Islet precursor cell (in vitro differentiated cells): ENCODE data around the gene BTF3.
"Not testable (repeated sequence)": the region's sequence is repeated elsewhere in the genome, so short reads cannot be mapped to it uniquely, and the experiment has no call there.

Experiments
- DNase-seq: peaks from one replicate; pipeline ENCODE4 v3.0.0-alpha.2; 2018

Gene BTF3

DNA sequence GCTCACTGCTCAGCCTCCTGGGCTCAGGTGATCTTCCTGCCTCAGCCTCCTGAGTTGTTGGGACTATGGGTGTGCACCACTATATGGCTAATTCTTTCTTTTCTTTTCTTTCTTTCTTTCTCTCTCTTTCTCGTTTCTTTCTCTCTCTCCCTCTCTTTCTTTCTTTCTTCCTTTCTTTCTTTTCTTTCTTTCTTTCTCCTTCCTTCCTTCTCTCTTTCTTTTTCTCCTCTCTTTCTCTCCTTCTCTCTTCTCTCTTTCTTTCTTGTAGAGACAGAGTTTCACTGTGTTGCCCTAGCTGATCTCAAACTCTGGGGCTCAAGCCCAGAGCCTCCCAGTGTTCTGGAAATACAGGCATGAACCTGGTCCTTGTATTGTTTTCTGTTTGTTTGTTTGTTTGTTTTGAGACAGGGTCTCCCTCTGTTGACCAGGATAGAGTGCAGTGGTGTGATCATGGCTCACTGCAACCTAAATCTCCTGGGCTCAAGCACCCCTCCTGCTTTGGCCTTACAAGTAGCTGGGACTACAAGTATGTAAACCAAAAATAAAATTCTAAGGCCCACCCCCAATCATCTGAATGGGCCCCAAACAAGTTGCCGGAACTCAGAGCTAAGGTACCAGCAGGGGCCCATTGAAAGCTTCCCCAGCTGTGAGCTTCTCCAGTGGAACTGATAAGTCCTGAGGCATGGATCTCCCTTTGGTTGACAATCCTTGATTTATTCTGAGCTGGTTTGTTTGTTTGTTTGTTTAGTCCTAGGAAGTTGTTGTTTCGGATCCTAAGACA is 11.9 kb upstream of the BTF3 start:
- DNase-seq: no peak

DNA sequence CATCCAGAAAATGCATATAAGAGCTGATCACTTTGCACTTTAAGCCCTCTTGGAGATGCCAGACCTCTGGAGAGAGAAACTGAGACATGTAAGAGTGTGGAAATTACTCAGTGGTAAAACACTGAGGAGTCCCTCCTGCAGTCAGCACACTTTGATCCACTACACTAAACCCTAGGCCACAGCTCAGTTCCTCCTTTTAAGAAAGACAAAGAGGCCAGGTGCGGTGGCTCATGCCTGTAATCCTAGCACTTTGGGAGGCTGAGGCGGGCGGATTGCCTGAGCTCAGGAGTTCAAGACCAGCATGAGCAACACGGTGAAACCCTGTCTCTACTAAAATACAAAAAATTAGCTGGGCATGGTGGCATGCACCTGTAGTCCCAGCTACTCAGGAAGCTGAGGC is 11.0 kb upstream of the BTF3 start:
- DNase-seq: not testable (repeated sequence)

DNA sequence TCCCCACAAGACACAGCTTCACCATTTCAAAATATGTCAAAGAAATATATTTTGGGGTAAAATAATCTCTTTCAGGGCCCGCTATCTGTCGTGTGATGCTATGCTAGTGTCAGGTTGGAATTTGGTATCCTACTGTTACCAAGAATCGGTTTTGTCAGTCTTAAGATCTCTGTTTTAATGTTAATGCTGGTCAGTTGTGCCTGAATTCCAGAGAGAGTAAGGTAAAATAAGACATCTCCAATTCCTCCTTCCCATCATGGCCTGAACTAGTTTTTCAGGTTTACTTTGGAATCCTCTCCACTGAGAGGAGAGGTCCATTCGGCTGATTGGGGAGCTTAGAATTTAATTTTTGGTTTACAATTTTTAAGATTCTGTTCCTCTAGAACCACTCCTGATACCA is 10.4 kb upstream of the BTF3 start:
- DNase-seq: no peak

DNA sequence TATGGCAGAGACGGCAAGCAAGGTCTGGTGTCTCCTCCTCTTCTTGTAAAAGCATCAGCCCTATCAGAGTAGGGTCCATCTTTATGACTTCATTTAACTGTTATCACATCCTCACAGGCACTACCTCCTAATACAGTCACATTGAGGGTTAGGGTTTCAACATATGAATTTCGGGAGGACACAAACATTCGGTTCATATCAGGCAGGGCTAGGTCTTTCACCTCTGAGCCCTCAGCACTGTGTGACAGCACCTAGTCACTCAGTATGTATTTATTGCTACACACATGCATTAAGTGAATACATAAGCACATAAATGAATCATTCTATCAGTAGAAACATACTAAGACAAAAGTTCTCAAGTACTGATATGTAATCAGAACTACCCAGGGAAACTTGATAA is 9.4 kb upstream of the BTF3 start:
- no peak for DNase-seq

GRCh38 chr5:73490088-73490487 is 8.2 kb upstream of the BTF3 start:
- DNase-seq: no peak

- DNase-seq: no peak
Observed at GRCh38 chr5:73491155-73491554, 7.1 kb upstream of the BTF3 start.

- no peak for DNase-seq
Observed at GRCh38 chr5:73493421-73493820, 4.8 kb upstream of the BTF3 start.

DNA sequence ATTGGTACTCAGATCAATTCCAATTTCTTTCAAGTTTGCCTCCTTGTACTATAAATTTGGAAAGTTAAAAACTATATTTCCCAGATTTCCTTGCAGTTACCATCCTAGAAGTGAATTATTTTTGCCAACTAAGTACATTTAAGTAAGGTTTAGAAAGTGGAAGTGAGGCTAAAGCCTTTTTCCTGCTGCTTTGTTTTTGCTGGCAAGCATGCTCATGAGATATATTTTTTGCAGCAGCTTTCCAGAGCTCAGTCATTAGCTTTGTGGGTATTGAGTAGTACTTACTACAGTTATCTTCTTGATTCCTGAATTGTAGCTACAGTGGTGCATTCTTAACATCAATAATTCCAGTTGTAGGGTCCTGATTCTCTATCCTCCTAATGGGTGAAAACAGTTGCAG is 3.5 kb upstream of the BTF3 start:
- DNase-seq: no peak

DNA sequence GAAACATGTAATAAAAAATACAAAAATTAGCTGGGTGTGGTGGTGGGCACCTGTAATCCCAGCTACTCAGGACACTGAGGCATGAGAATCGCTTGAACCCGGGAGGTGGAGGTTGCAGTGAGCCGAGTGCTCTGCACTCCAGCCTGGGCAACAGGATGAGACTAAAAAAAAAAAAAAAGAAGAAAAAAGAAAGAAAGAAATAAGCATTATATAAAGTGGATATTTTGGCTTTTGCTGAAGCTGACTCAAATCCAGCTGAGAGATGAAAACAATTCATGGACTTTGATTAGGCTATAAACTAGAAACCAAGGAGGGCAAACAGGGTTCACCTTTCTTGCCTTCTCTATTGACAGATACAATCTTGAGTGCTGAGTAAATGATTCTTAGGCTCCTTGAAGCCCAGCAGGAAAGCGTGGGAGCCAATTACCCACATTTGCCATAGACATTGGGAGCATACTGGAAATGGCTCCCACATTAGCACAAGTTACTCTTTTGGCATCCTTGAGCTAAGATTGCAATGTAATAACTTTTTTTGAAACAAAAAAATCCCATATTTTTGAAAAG is 2.4 kb upstream of the BTF3 start:
- no peak for DNase-seq

DNA sequence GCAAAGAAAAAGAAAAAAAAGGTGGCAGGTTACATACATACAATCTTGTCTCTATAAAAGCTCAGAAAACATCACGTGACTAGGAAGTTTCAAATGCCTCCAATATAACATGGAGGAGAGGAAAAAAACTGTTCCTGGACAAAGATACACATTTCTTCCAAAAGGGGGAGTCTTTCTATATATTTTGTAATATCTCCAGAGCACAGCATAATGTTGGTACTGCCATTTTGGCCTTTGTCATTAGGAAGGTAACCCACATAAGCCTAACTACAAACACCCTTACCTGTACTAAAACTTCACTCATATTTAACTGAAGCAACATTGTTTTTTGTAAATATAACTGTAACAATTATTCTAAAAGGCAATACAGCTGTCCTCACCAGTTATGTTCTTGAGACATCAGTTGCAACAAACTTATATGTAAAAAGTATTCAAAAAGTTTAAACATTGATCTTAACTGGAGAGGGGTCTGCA is 1.2 kb upstream of the BTF3 start:
- DNase-seq: no peak

GRCh38 chr5:73497497-73498056 is 665 bp upstream of the BTF3 start:
- no peak for DNase-seq

GRCh38 chr5:73499187-73499586 is 945 bp downstream of the BTF3 start:
- no peak for DNase-seq

- no peak for DNase-seq
Observed at GRCh38 chr5:73499756-73500155, 1.5 kb downstream of the BTF3 start.

GRCh38 chr5:73501406-73501805 is 3.2 kb downstream of the BTF3 start:
- DNase-seq: no peak

- DNase-seq: no peak
Observed at GRCh38 chr5:73506459-73506955, 8.3 kb downstream of the BTF3 start.

DNA sequence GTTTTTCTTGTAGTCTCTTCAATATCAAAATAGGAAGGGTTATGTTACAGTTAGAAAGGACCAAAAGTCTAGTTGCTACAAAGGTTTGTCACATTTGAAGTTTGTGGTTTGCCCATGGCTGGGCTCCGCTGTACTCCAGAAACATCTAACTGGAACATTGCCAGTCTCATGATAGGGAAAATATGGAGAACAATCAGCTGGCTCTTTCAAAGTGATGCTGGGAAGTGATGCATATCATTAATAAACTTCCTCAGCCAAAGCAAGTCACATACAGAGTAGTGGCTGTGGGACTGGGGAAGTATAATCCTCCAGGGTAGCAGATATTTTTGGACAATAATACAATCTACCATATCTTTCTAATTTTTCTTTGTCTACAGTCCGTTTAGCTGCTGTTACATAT is 8.8 kb downstream of the BTF3 start:
- no peak for DNase-seq

DNA sequence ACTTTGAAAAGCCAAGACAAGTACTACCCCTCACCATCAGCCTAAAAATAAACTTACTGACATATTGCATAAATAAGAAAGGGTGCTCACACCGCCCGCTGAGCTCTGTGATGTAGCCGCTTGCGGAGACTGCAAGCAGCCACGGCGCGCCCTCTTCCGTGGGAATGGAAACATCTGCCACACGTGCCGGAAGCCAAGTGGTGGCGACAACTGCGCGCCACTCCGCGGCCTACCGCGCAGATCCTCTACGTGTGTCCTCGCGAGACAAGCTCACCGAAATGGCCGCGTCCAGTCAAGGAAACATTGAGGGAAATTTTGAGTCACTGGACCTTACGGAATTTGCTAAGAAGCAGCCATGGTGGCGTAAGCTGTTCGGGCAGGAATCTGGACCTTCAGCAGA is 10.3 kb downstream of the BTF3 start:
- not testable (repeated sequence) for DNase-seq

DNA sequence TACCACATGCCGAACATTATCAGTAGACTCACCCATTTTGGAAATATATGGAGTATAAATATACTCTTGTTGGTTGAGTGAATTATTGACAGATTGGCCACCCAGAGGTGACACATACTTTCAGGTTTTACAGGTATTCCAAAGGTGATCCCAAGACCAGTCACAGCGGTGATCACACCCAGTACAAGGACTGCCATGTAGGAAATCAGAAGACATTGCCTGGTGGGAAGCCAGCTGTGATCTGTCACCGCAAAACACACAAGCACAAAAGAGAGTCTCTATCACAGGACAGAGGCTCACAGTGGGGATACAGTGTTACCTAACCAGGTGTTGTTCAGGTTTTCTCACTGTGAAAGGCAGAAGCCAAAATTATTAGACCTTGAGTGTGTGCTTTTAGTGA is 15.8 kb downstream of the BTF3 start:
- no peak for DNase-seq

GRCh38 chr5:73514418-73514817 is 16.2 kb downstream of the BTF3 start:
- no peak for DNase-seq

- no peak for DNase-seq
Observed at GRCh38 chr5:73515232-73515631, 17.0 kb downstream of the BTF3 start.

DNA sequence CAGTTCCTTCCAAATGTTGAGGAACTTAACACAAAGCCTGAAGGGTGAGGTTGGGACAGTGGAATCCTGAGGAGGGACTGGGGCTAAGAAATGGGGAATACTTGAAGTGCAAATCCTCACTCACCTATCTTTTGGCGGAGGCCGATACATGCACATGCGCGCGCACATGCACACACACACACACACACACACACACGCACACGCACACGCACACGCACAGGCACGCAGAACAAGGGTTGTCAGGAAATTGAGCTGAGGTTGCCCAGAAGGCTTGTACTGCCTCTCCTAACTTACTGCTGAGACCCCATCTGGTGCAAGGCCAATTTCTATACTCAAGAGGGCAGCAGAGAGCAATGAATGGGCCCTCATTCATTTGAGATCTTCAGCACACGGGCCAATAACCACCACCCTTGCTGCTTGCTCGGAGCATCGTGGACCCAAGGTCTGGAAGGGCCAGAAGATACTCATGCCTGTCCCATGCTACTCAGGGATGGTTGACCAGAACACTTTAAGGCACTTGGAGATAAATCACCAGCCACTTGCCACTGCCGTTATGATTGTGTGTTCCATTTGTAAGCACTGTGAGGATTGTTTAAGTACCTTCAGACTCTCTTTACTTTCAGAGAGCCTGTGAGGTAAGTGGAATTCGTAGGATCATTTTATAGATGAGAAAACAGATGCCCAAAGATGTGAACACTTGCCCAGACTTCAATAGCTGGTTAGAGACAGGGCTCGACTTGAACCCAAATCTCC is 21.5 kb downstream of the BTF3 start:
- peak; percentile 91 for DNase-seq

- peak; percentile 69 for DNase-seq
Observed at GRCh38 chr5:73522989-73523388, 24.7 kb downstream of the BTF3 start.

DNA sequence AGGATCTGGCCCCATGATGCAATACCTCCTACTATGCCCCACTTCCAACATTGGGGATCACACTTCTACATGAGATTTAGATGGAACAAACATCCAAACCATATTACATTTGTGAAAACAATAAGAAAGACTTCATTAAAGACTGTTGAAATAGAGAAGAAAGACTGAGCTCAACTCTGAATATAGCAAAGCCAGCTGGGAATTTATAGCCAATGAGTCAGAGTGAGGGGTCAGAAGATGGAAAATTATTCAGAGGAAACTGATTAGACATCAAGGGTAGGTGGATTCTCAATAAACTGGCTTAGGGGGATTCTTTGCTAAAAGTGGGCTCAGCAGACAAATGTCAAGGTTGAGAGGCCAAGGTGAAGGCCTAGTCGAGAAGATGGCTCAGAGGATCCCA is 25.6 kb downstream of the BTF3 start:
- DNase-seq: no peak
